Thyroid gland (tissue), 4 donors: ENCODE results near the gene PKIB. TPM values are rescaled to one million over a fixed set of nuclear protein-coding genes. Genes with fewer than 3 reads are reported as not detected.

Experiments used
- DNase-seq, 2 donors: peaks; one replicate each; pipeline ENCODE4 v3.0.0-alpha.2; 2019
- H3K27ac ChIP-seq, 3 donors: fragments of 200-600 bp; sonication (generic); 1 replicate in 2 of 3; 2 replicates in 1 of 3; pipeline ENCODE4 v1.5.1; 2016 to 2019; ENCODE audit warnings: mild to moderate bottlenecking in 1 of 3, moderate library complexity in 1 of 3
- H3K27me3 ChIP-seq: fragments of 200-600 bp; sonication (generic); one replicate; pipeline ENCODE4 v1.5.1; 2019
- H3K36me3 ChIP-seq, 2 donors: fragments of 200-600 bp; sonication (generic); one replicate each; pipeline ENCODE4 v1.5.1; 2016 to 2019
- H3K4me1 ChIP-seq, 2 donors: fragments of 200-600 bp; sonication (generic); one replicate each; pipeline ENCODE4 v1.5.1; 2017 to 2019
- H3K4me3 ChIP-seq, 3 donors: fragments of 200-600 bp; sonication (generic); replicated peaks in 1 of 3; 1 replicate in 2 of 3; 2 replicates in 1 of 3; pipeline ENCODE4 v1.5.1; 2016; ENCODE audit warnings: mild to moderate bottlenecking in 1 of 3
- H3K9me3 ChIP-seq: fragments of 200-600 bp; sonication (generic); one replicate; pipeline ENCODE4 v1.5.1; 2017
- POLR2A ChIP-seq, 2 donors: fragments of 450-650 bp; IDR thresholded peaks; one replicate each; pipeline ENCODE4 v1.6.1; 2017; ENCODE audit warnings: antibody characterized with exemption in 2 of 2, mild to moderate bottlenecking in 2 of 2, moderate library complexity in 1 of 2
- WGBS, 2 donors: methylation state at CpG; one replicate each; pipeline ENCODE4 v1.1.5; 2017; 5-methylcytosine and 5-hydroxymethylcytosine counted together
- intact Hi-C: fragments of 100-400 bp; cut with DNase I; formaldehyde crosslinking; loops from one replicate; pipeline ENCODE4 v1.15.1; 2023
- total RNA-seq, 4 donors: library from RNA; depleted of rRNA; stranded (reverse); fragments of >200 nt; gene quantifications; one replicate each; pipeline ENCODE4 v1.2.3, GENCODE V29; 2016
- TF ChIP-seq, protein P1 (sequence below), 6 experiments: fragments of 200-600 bp in 3 of 6; fragments of 450-650 bp in 3 of 6; sonication (generic) in 3 of 6; IDR thresholded peaks; one replicate each; pipeline ENCODE4 v1.5.1; 2016 to 2019; ENCODE audit warnings: antibody characterized with exemption in 6 of 6, mild to moderate bottlenecking in 2 of 6, inconsistent platforms in 1 of 6, moderate library complexity in 1 of 6

The PKIB gene
- total RNA-seq, 4 donors from 2014 or later, result 0.83 to 3.0 (median 1.5) TPM

DNA sequence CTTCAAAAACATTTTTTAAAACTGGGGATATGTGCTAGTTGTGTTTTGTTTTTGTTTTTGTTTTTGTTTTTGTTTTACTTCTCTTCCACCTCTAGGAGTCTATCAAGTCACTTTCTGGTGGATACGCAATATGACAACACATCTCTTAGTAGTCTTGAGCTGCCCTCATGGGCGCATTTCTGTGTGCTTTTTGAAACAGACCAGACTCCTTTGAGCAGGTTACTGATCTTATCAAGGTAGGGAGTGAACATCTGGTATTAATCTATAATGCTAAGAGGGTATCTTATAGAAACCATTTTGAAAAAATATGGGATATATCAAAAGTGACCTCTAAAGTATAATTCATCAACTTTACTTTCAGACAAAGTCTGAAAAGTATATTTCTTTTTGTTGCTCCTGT lies 56.2 kb downstream of the PKIB start:
- Histone ChIP-seq H3K27ac (no peak overlapping the region), H3K4me1 (no peaks in the 10 kb centered on the region), H3K9me3 (no peaks in the 10 kb centered on the region), H3K36me3 (no peaks in the 10 kb centered on the region), H3K27me3 (no peaks in the 10 kb centered on the region), H3K4me3 (no peak overlapping the region)
- 93 to 95% methylated on average over 2 of the region's 2 CpGs for WGBS, 2 donors
- no peak for DNase-seq
- no peak for TF ChIP-seq POLR2A (IDR thresholded peaks at IDR 0.05)
- TF ChIP-seq, protein P1, sequence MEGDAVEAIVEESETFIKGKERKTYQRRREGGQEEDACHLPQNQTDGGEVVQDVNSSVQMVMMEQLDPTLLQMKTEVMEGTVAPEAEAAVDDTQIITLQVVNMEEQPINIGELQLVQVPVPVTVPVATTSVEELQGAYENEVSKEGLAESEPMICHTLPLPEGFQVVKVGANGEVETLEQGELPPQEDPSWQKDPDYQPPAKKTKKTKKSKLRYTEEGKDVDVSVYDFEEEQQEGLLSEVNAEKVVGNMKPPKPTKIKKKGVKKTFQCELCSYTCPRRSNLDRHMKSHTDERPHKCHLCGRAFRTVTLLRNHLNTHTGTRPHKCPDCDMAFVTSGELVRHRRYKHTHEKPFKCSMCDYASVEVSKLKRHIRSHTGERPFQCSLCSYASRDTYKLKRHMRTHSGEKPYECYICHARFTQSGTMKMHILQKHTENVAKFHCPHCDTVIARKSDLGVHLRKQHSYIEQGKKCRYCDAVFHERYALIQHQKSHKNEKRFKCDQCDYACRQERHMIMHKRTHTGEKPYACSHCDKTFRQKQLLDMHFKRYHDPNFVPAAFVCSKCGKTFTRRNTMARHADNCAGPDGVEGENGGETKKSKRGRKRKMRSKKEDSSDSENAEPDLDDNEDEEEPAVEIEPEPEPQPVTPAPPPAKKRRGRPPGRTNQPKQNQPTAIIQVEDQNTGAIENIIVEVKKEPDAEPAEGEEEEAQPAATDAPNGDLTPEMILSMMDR (IDR thresholded peaks at IDR 0.05), result no peak
- intact Hi-C loops, result no loop called here

DNA sequence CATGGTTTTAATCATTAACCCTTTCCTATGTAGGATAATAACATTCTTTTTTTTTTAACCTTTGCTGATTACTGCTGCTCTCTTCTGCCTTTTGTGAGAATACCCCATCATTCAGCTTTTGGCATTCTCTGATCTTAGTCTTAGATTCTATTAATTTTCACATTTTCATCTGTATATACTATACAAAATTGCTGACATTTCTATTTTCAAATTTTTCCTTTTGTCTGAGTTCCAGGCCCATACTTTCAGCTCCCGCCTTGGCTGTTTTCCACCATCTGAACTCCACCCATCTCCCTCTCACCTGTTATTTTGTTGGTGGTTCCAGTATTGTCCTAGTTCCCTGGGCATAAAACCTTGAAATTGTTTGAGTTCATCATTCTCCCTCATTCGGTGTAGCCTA lies 59.2 kb downstream of the PKIB start:
- Histone ChIP-seq H3K4me1 (no peaks in the 10 kb centered on the region), H3K36me3 (no peaks in the 10 kb centered on the region), H3K9me3 (no peaks in the 10 kb centered on the region), H3K27ac (no peak overlapping the region), H3K4me3 (no peak overlapping the region), H3K27me3 (no peaks in the 10 kb centered on the region)
- TF ChIP-seq, protein P1 (IDR thresholded peaks at IDR 0.05), result no peak
- TF ChIP-seq POLR2A (IDR thresholded peaks at IDR 0.05), result no peak
- WGBS, 2 donors, result 44 to 47% methylated on average over 2 of the region's 2 CpGs
- no peak for DNase-seq
- intact Hi-C loops, result no loop called here

DNA sequence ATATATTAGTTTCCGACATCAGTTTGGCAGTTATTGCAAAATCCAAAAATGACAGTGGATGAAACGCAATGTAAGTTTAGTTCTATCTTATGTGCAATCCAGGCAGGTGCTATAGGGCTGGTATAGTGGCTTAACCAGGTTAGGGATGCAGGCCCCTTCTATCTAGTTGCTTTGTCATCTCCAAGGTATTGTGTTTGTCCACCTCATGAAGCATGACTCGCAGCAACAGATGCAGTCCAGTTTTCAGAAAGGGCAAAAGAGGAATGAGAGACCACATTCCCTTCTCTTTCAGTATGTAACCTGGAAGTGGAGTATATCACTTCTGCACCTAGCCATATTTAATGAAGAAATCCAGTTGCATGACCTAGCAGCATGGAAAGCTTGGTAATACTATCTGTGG lies 59.7 kb downstream of the PKIB start:
- WGBS, 2 donors, result 88 to 93% methylated on average over 3 of the region's 3 CpGs

DNA sequence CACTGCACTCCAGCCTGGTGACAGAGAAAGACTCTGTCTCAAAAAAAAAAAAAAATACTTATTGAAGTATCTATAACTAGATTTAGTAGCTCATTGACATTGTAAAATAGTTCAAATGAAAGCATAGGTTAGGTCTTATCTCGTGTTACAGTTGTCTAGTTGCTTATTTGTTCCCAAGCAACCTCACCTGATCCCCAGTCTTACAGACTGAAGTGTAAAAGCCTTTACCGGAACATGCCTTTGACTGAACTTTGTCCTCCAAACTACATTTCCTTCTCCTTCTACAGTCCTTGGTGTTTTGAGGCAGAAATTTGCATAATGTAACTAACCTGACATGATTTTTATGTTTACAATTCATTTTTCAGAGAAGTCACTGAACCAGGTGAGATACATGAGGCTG lies 61.0 kb downstream of the PKIB start:
- 50% methylated on average over 2 of the region's 2 CpGs for WGBS, 2 donors
- intact Hi-C loops, result no loop called here

More for the DNA sequence above, 59.7 kb downstream of the PKIB start:
- no peaks in the 10 kb centered on the region for H3K27me3 ChIP-seq
- H3K4me1 ChIP-seq, result no peaks in the 10 kb centered on the region
- H3K36me3 ChIP-seq, result no peaks in the 10 kb centered on the region
- no peak overlapping the region for H3K4me3 ChIP-seq
- no peak overlapping the region for H3K27ac ChIP-seq
- TF ChIP-seq, protein P1 (IDR thresholded peaks at IDR 0.05), result no peak
- no peak for DNase-seq
- H3K9me3 ChIP-seq, result no peaks in the 10 kb centered on the region
- intact Hi-C loops, result no loop called here

DNA sequence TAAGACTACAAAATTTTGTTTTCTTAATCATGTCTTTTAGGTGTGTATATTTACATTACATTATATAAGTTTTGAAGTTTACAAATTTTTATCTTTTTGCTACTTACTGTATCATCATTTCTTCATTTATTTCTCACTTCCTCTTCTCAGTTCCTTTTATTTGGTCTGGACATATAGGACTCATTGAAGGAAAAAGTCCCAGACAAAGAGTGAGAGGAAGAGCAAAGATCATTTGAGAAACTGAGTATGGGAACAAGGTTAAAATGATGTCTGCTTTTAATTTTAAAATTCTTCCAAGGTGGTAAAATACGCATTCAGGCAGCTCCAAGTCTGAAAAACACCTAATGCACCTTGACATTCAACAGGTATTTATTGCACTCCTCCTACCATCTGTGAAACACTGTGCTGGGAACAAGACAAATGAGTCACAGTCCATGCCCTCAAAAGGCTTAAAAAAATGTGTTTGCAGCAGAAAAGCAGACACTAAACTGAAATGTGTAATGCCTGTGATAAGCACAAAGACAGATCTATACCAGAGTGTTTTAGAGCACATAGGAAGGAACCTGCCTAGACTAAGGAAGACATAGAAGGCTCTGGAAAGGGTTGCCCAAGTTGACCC lies 63.2 kb downstream of the PKIB start:
- H3K9me3 ChIP-seq, result no peaks in the 10 kb centered on the region
- no peak for DNase-seq
- no peaks in the 10 kb centered on the region for H3K36me3 ChIP-seq
- 78 to 88% methylated on average over 1 of the region's 1 CpG for WGBS, 2 donors
- H3K27ac ChIP-seq, result no peak overlapping the region
- H3K4me1 ChIP-seq, result no peaks in the 10 kb centered on the region
- H3K4me3 ChIP-seq, result no peak overlapping the region
- intact Hi-C loops, result no loop called here
- TF ChIP-seq, protein P1 (IDR thresholded peaks at IDR 0.05), result no peak
- no peak for TF ChIP-seq POLR2A (IDR thresholded peaks at IDR 0.05)
- no peaks in the 10 kb centered on the region for H3K27me3 ChIP-seq

More for the DNA sequence above, 61.0 kb downstream of the PKIB start:
- no peak overlapping the region for H3K27ac ChIP-seq
- no peak for DNase-seq
- no peaks in the 10 kb centered on the region for H3K36me3 ChIP-seq
- no peaks in the 10 kb centered on the region for H3K4me1 ChIP-seq
- TF ChIP-seq POLR2A (IDR thresholded peaks at IDR 0.05), result no peak
- TF ChIP-seq, protein P1 (IDR thresholded peaks at IDR 0.05), result no peak
- no peaks in the 10 kb centered on the region for H3K27me3 ChIP-seq
- no peak overlapping the region for H3K4me3 ChIP-seq
- H3K9me3 ChIP-seq, result no peaks in the 10 kb centered on the region
